Testis (tissue), 3 donors: Measurements from ENCODE around the gene POU2AF1. TPM values are rescaled to one million over a fixed set of nuclear protein-coding genes. Genes with fewer than 3 reads are reported as not detected.

Source experiments
- DNase-seq: peaks from one replicate; pipeline ENCODE4 v3.0.0-alpha.2; 2019
- H3K27ac ChIP-seq, 2 donors: fragments of 200-600 bp; sonication (generic); one replicate each; pipeline ENCODE4 v1.5.1; 2019
- H3K27me3 ChIP-seq: fragments of 200-600 bp; sonication (generic); one replicate; pipeline ENCODE4 v1.5.1; 2019
- H3K36me3 ChIP-seq: fragments of 200-600 bp; sonication (generic); one replicate; pipeline ENCODE4 v1.5.1; 2017; ENCODE audit warnings: low read depth; ENCODE audit errors: missing control alignments
- H3K4me1 ChIP-seq: fragments of 200-600 bp; sonication (generic); one replicate; pipeline ENCODE4 v1.5.1; 2019
- H3K4me3 ChIP-seq, 2 donors: fragments of 200-600 bp; sonication (generic); one replicate each; pipeline ENCODE4 v1.5.1; 2017 to 2019
- H3K9me3 ChIP-seq: fragments of 200-600 bp; sonication (generic); one replicate; pipeline ENCODE4 v1.5.1; 2017
- POLR2A ChIP-seq: fragments of 450-650 bp; IDR thresholded peaks from one replicate; pipeline ENCODE4 v1.6.1; 2017; ENCODE audit warnings: antibody characterized with exemption, mild to moderate bottlenecking, moderate library complexity
- WGBS, 2 donors: methylation state at CpG; one replicate each; pipeline ENCODE4 v1.1.5; 2018; 5-methylcytosine and 5-hydroxymethylcytosine counted together
- intact Hi-C: fragments of 100-400 bp; cut with DNase I; formaldehyde crosslinking; loops from one replicate; pipeline ENCODE4 v1.15.1; 2023; ENCODE audit warnings: low total_unique reads
- polyA plus RNA-seq: library from polyadenylated mRNA; stranded (reverse); fragments of 350-450 nt; fragmentation: Illumina TruSeq; extraction: RNeasy Lipid Tissue Mini Kit (QIAGEN cat#74804); gene quantifications from one replicate; pipeline ENCODE4 v1.2.3, GENCODE V29; 2014; ENCODE audit warnings: low read depth, low replicate concordance; ENCODE audit not compliant: insufficient read depth
- total RNA-seq, 2 donors: library from RNA; depleted of rRNA; stranded (reverse); fragments of >200 nt; gene quantifications; one replicate each; pipeline ENCODE4 v1.2.3, GENCODE V29; 2016
- TF ChIP-seq, protein P1 (sequence below), 3 experiments: fragments of 450-650 bp in 2 of 3; fragments of 200-600 bp in 1 of 3; sonication (generic) in 1 of 3; IDR thresholded peaks; one replicate each; pipeline ENCODE4 v1.5.1; 2016 to 2019; ENCODE audit warnings: antibody characterized with exemption in 3 of 3, mild to moderate bottlenecking in 2 of 3, moderate library complexity in 1 of 3

The POU2AF1 gene
- total and polyA plus RNA-seq, 3 donors from 2014 or later = 2.7 to 4.6 (median 2.8) TPM

DNA sequence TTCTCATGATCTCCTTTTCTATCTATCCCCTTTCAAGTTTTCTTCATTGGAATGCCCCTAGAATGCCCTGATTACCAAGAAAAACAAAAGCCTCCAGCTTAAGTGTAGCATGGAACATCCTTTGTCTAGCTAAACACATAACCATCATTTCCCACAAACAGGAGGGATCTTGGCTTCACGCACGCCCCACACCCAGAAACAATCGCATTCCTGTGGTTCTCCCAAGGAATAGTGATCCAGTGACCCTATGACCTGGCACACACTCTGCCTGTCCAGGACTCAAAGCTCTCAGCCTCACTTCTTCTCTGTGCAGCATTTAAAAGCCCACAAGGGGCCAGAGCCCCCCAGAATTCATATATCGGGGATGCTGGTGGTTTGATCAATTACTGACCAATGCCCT is 9.3 kb upstream of the POU2AF1 start:
- no peak for TF ChIP-seq POLR2A
- TF ChIP-seq, protein P1, sequence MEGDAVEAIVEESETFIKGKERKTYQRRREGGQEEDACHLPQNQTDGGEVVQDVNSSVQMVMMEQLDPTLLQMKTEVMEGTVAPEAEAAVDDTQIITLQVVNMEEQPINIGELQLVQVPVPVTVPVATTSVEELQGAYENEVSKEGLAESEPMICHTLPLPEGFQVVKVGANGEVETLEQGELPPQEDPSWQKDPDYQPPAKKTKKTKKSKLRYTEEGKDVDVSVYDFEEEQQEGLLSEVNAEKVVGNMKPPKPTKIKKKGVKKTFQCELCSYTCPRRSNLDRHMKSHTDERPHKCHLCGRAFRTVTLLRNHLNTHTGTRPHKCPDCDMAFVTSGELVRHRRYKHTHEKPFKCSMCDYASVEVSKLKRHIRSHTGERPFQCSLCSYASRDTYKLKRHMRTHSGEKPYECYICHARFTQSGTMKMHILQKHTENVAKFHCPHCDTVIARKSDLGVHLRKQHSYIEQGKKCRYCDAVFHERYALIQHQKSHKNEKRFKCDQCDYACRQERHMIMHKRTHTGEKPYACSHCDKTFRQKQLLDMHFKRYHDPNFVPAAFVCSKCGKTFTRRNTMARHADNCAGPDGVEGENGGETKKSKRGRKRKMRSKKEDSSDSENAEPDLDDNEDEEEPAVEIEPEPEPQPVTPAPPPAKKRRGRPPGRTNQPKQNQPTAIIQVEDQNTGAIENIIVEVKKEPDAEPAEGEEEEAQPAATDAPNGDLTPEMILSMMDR (IDR thresholded peaks at IDR 0.05) = no peak
- Histone ChIP-seq H3K4me1 (no peaks in the 10 kb centered on the region), H3K27me3 (no peaks in the 10 kb centered on the region), H3K4me3 (no peak overlapping the region), H3K27ac (no peak overlapping the region), H3K36me3 (no peaks in the 10 kb centered on the region), H3K9me3 (no peaks in the 10 kb centered on the region)
- no peak for DNase-seq
- 90 to 93% methylated on average over 4 of the region's 4 CpGs for WGBS, 2 donors
- intact Hi-C loops = no loop called here

DNA sequence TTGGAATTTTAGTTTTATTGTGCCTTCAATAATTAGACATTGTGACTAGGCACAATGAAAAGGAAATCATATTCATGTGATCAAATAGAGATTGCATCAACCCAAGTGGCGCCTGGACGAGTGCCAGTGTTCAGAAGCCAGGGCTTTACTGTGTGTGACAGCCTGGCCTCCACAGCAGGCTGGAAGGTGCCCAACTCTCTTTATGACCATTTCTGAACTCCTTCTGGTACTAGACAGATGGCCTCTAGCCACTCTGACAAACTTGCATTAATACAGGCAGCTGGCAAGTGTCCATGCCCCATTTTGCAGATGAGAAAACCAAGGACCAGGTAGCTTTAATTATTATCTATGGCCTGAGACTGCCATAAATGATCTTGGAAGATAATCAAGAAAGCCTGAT is 8.3 kb upstream of the POU2AF1 start:
- no peaks in the 10 kb centered on the region for H3K36me3 ChIP-seq
- WGBS, 2 donors = 93% methylated on average over 2 of the region's 2 CpGs
- TF ChIP-seq, protein P1 (IDR thresholded peaks at IDR 0.05) = no peak
- TF ChIP-seq POLR2A = no peak
- H3K27me3 ChIP-seq = no peaks in the 10 kb centered on the region
- no peak for DNase-seq
- no peaks in the 10 kb centered on the region for H3K9me3 ChIP-seq
- H3K4me3 ChIP-seq = no peak overlapping the region
- no peak overlapping the region for H3K27ac ChIP-seq
- H3K4me1 ChIP-seq = no peaks in the 10 kb centered on the region
- intact Hi-C loops = no loop called here

DNA sequence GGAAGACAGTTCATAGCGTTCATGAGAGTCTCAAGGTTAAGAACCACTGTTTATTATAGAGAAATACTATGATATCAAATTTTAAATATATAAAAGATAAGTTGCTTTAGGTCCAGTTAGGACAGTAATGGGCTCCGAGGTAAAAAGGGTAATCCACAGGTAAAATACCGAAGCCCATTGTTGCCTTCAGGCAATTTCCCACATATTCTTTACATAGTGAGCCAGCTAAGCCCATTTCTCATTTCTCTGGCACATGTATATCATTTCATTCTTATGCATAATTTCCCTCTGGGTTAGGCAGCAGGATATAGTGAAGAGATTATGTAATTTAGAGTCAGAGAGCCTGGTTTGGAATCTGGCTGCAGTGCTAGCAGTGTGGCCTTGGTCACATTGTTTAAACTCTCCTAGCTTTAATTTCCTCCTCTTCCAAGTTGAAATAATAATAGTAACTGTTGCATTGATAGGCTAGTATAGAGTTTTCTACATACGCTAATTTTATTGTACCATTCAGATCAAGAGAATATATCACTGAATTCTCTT is 7.6 kb upstream of the POU2AF1 start:
- TF ChIP-seq, protein P1 (IDR thresholded peaks at IDR 0.05) = no peak
- TF ChIP-seq POLR2A = no peak
- no peaks in the 10 kb centered on the region for H3K4me1 ChIP-seq
- intact Hi-C loops = no loop called here
- DNase-seq = no peak
- WGBS, 2 donors = 90 to 93% methylated on average over 4 of the region's 4 CpGs
- H3K27ac ChIP-seq = no peak overlapping the region
- no peaks in the 10 kb centered on the region for H3K9me3 ChIP-seq
- no peaks in the 10 kb centered on the region for H3K36me3 ChIP-seq
- H3K27me3 ChIP-seq = no peaks in the 10 kb centered on the region
- no peak overlapping the region for H3K4me3 ChIP-seq

DNA sequence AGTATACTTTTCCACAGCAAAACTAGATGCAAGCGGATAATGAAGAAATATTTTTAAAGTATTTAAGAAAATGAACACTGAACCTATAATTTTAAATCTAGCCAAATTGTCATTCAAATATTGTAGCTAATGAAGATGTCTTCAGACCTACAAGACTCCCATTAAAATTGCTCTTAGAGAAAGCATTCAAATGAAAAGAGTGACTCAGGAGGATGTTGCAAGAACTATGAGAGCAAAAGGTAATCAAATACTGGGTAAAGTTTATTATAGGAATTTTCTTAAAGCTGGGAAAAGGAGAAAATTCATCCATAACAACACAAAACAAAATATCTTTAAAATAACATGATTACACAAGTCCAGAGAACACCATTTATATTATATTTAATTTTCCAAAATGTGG is 5.4 kb upstream of the POU2AF1 start:
- H3K4me1 ChIP-seq = no peaks in the 10 kb centered on the region
- WGBS, 2 donors = 96 to 100% methylated on average over 1 of the region's 1 CpG
- TF ChIP-seq, protein P1 (IDR thresholded peaks at IDR 0.05) = no peak
- no peak for TF ChIP-seq POLR2A
- no peak overlapping the region for H3K4me3 ChIP-seq
- no peak for DNase-seq
- H3K27ac ChIP-seq = no peak overlapping the region
- no peaks in the 10 kb centered on the region for H3K36me3 ChIP-seq
- no peaks in the 10 kb centered on the region for H3K27me3 ChIP-seq
- H3K9me3 ChIP-seq = no peaks in the 10 kb centered on the region
- intact Hi-C loops = no loop called here

DNA sequence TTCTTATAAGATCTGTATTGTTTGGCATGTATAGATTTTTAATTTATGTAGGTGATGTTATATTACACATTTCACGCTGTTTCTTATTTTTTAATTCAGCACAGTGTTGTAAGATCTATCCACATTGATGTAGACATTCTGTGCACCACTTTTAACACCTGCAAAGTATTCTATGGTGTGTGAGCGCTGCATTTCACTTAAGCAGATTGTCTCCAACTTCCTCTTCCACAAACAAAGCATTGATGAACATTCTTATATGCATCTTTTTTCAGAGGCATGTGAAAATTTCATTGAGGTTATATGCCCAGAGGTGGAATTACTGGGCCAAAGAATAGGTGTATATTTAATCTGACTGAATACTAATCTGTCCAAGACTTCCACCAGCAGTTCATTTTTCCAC is 3.4 kb upstream of the POU2AF1 start:
- no peak for TF ChIP-seq POLR2A
- TF ChIP-seq, protein P1 (IDR thresholded peaks at IDR 0.05) = no peak
- Histone ChIP-seq H3K9me3 (no peaks in the 10 kb centered on the region), H3K4me3 (no peak overlapping the region), H3K36me3 (no peaks in the 10 kb centered on the region), H3K27ac (no peak overlapping the region), H3K4me1 (no peaks in the 10 kb centered on the region), H3K27me3 (no peaks in the 10 kb centered on the region)
- no peak for DNase-seq
- 91 to 97% methylated on average over 2 of the region's 2 CpGs for WGBS, 2 donors
- intact Hi-C loops = no loop called here
